ENCODE results near the gene KCNT2.
A peak's percentile ranks its signal among the peaks of the same experiment; 100 is the strongest.

Gene KCNT2

DNA sequence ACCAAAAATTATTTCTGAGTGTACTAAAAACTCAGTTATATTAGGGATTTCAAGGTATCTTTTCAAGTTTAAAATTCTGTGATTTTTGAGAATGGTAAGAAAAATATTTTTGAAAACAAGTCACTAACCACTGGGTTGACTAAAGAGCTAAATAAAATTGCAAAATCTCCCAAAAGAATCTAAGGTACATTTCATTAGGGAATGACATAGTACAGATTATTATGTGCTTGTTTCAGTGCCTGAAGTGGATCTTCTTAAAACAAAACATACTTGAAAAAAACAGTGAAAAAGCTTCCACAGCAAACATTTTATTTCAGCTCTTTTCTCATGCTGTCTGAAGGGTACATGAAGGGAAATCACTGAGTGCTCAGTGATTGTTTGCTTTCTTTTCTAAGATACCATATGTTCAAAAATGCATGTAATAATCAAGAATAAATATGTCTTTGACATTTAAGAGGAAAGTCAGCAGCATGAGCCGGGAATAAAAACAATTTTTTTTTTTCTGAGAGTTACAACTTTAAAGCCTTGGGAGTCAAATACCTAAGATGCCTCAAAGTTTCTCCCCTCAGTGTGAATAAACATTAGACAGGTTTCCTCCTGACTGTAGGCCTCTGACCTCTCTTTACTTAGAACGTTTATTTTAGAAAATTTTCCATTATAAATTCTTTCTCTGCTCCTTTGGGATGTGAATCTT is 200.7 kb downstream of the KCNT2 start:
- Histone ChIP-seq H3K4me3 (ENCODE audit: low read length) (no peak overlapping the region), H3K36me3 (ENCODE audit: control insufficient read depth, low read depth, low read length) (no peaks in the 10 kb centered on the region), H3K4me1 (ENCODE audit: control insufficient read depth, low read depth, low read length) (no peaks in the 10 kb centered on the region), H3K27me3 (ENCODE audit: control insufficient read depth, insufficient read depth, low read length) (no peaks in the 10 kb centered on the region), H3K9ac (ENCODE audit: low read length) (no peak overlapping the region), H3K9me3 (ENCODE audit: control insufficient read depth, low read depth, low read length) (no peaks in the 10 kb centered on the region), H3K27ac (ENCODE audit: low read length) (no peak overlapping the region)

DNA sequence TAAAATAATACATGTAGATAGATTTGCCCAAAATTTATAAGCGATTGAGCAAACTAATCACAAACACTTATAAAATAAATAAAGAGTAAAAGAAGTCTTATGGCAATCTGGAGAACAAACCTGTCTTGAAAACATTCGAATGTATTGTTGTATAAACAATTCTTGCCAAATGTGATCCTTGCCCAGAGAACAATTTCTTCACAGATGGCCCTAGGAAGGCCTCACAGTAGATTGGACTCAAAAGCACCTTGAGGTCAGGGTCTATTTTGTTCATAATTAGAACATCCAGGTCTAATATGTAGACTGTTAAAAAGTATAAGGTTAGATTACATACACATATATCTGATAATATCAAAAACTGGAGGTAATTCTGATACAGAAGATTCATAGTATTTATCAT is 202.4 kb downstream of the KCNT2 start:
- Histone ChIP-seq H3K4me3 (ENCODE audit: low read length) (no peak overlapping the region), H3K9ac (ENCODE audit: low read length) (no peak overlapping the region), H3K36me3 (ENCODE audit: control insufficient read depth, low read depth, low read length) (no peaks in the 10 kb centered on the region), H3K4me1 (ENCODE audit: control insufficient read depth, low read depth, low read length) (peaks cover 9% of the 10 kb centered on the region), H3K27me3 (ENCODE audit: control insufficient read depth, insufficient read depth, low read length) (no peaks in the 10 kb centered on the region), H3K9me3 (ENCODE audit: control insufficient read depth, low read depth, low read length) (no peaks in the 10 kb centered on the region), H3K27ac (ENCODE audit: low read length) (no peak overlapping the region)

DNA sequence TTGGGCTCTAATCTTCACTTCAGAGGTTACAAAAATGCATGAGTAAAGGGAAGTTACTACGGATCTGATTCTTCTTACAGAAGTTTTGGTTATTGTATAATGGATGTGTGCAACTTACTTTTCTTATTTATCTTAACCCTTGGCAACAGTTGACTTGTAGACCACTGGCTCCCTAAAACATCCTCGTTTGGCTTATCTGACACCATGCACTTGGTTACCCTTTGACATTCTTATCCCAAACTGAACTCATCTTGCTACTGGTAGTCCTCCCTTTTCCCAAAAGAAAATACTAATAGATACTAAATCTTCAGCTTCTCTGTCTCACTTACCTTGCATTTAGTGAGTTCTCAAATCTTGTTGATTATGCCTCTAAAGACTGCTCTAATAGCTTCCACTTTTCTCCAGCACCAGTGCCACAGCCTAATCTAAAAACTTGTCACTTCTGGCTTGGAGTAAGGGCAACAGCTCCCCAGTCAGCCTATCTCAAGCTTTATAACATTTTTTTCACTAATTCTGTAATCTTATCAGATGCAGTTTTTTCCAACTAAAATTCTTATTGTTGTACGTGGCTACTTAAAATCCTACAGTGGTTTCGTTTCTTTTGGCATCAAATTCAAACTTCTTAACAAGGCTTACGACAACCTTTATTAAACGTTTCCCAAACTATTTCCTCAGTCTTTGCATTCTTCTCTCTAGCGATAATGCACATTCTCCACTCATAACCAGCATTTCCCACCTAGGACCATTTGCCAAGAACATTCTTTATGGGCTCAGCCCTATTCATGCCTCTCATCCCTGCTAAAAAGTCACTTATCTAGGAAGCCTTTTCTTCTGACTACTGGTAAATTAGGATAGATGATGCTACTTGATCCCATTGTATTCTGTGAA is 204.2 kb downstream of the KCNT2 start:
- Histone ChIP-seq H3K27ac (ENCODE audit: low read length) (no peak overlapping the region), H3K36me3 (ENCODE audit: control insufficient read depth, low read depth, low read length) (no peaks in the 10 kb centered on the region), H3K9me3 (ENCODE audit: control insufficient read depth, low read depth, low read length) (no peaks in the 10 kb centered on the region), H3K4me1 (ENCODE audit: control insufficient read depth, low read depth, low read length) (peaks cover 9% of the 10 kb centered on the region), H3K4me3 (ENCODE audit: low read length) (no peak overlapping the region), H3K27me3 (ENCODE audit: control insufficient read depth, insufficient read depth, low read length) (no peaks in the 10 kb centered on the region), H3K9ac (ENCODE audit: low read length) (no peak overlapping the region)

DNA sequence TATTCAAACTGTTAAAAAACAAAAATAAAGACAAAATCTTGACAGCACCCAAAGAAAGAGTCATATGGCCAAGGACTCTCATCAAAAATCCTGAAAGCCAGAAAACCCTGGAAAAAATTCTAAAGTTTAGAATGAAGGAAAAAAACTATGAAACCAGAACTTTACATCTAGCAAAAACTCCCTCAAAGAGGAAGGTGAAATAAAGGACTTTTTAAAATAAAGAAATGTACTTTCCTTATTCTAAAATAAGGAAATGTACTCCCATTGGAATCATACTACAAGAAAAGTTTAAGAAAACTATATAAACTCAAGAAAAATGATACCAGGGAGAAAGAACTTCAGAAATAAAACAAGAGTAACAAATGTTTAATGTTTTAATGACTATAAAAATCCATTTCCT is 206.3 kb downstream of the KCNT2 start:
- Histone ChIP-seq H3K9me3 (ENCODE audit: control insufficient read depth, low read depth, low read length) (no peaks in the 10 kb centered on the region), H3K27ac (ENCODE audit: low read length) (no peak overlapping the region), H3K27me3 (ENCODE audit: control insufficient read depth, insufficient read depth, low read length) (no peaks in the 10 kb centered on the region), H3K9ac (ENCODE audit: low read length) (no peak overlapping the region), H3K4me3 (ENCODE audit: low read length) (no peak overlapping the region), H3K4me1 (ENCODE audit: control insufficient read depth, low read depth, low read length) (peaks cover 9% of the 10 kb centered on the region), H3K36me3 (ENCODE audit: control insufficient read depth, low read depth, low read length) (peaks cover 4% of the 10 kb centered on the region)

DNA sequence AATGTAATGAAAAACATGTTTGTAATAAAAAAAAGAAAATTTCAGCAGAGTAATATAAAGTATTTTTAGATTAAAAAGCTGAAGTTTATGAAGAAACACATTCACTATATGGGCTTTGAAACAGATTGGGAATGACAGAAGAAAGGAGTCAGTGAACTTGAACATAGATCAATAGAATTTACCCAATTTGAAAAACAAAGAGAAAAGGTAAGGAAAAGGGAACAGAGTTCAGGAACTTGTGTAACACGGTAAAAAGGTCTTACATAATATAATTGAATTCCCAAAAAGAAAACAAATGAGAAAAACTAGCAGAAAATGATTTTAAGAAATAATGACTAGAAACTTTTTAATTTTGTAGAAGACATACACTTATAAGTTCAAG is 206.8 kb downstream of the KCNT2 start:
- Histone ChIP-seq H3K9me3 (ENCODE audit: control insufficient read depth, low read depth, low read length) (no peaks in the 10 kb centered on the region), H3K9ac (ENCODE audit: low read length) (no peak overlapping the region), H3K27ac (ENCODE audit: low read length) (no peak overlapping the region), H3K27me3 (ENCODE audit: control insufficient read depth, insufficient read depth, low read length) (no peaks in the 10 kb centered on the region), H3K4me1 (ENCODE audit: control insufficient read depth, low read depth, low read length) (peaks cover 9% of the 10 kb centered on the region), H3K4me3 (ENCODE audit: low read length) (no peak overlapping the region), H3K36me3 (ENCODE audit: control insufficient read depth, low read depth, low read length) (peaks cover 4% of the 10 kb centered on the region)

DNA sequence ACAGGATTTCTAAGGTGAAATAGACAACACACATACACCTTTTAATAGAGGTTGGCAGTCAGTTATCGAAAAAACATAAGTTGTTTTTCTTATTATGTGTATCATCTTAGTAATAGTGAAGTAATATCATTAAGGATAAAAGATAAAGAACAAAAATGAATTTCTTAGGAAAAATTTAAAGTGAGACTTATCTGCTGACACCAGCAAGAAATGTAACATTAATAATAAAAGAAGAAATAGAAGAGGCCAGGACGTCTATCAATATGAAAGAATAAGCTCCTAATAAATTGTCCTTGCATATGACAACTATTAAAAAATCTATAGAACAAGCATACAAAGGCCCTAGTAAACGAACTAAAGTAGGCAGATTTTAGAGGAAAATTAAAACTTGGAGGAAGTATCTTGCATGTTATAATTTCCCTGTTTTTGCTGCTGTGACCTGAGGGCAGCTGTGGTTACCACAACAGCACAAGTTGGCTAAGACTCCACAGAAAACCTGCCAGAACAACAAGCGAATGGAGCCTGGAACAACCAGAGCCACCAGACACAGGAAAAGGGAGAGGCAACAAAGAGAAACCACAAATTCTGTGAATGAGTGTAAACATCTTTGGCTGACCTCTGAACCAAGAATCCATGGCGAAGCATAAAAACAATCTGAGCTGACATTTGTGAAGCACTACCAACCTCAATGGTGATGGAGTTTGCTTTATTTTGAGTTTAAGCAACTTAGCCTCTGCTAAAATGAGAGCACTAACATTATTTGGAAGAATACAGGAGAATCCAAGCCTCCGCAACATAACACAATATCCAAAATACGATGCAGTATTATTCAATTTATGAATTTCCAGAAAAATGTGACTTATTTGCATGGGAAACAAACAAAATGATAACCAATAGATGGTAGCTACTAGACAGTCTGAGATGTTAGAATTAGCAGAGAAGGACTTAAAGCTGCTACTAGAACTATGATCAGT is 207.5 kb downstream of the KCNT2 start:
- no peak overlapping the region for H3K4me3 ChIP-seq (ENCODE audit: low read length)
- no peaks in the 10 kb centered on the region for H3K9me3 ChIP-seq (ENCODE audit: control insufficient read depth, low read depth, low read length)
- H3K36me3 ChIP-seq (ENCODE audit: control insufficient read depth, low read depth, low read length) = peaks cover 4% of the 10 kb centered on the region
- H3K27me3 ChIP-seq (ENCODE audit: control insufficient read depth, insufficient read depth, low read length) = no peaks in the 10 kb centered on the region
- no peak overlapping the region for H3K27ac ChIP-seq (ENCODE audit: low read length)
- H3K9ac ChIP-seq (ENCODE audit: low read length) = no peak overlapping the region
- peaks cover 9% of the 10 kb centered on the region for H3K4me1 ChIP-seq (ENCODE audit: control insufficient read depth, low read depth, low read length)

DNA sequence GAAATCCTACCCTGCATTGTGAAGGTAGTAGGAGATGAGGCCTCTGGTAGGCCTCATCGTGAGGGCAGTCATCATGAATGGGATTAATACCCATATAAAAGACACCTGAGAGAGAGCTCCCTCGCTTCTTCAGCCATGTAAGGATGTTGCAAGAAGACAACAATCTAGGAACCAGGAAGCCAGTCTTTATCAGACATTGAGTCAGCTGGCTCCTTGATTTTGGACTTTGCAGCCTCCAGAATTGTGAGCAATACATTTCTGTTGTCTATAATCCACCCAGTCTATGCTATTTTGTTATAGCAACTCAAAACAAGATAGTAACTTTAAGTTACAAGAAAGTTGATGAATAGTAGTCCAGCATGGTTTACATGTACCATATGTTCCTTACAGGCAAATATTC is 208.5 kb downstream of the KCNT2 start:
- Histone ChIP-seq H3K27ac (ENCODE audit: low read length) (no peak overlapping the region), H3K36me3 (ENCODE audit: control insufficient read depth, low read depth, low read length) (peaks cover 4% of the 10 kb centered on the region), H3K9me3 (ENCODE audit: control insufficient read depth, low read depth, low read length) (no peaks in the 10 kb centered on the region), H3K4me1 (ENCODE audit: control insufficient read depth, low read depth, low read length) (peaks cover 9% of the 10 kb centered on the region), H3K9ac (ENCODE audit: low read length) (no peak overlapping the region), H3K27me3 (ENCODE audit: control insufficient read depth, insufficient read depth, low read length) (no peaks in the 10 kb centered on the region), H3K4me3 (ENCODE audit: low read length) (no peak overlapping the region)

DNA sequence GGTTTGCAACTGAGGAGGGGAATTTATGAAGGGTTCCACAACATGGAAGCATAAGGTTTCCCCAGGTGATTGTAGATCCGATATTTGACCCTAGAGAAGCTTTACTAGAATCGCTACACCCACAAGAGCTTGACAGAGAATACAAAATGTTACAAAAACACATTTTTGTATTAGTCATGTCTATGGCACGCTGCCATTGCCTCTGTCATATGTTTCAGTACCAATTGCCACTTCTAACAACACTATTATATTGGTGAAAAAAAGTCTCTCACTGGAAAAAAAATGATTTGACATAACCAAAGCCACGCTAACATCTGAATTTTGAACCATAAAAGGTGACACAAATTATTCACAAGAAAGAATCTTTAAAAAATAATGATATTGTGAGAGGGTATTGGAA is 214.5 kb downstream of the KCNT2 start:
- Histone ChIP-seq H3K27me3 (ENCODE audit: control insufficient read depth, insufficient read depth, low read length) (no peaks in the 10 kb centered on the region), H3K9ac (ENCODE audit: low read length) (no peak overlapping the region), H3K4me3 (ENCODE audit: low read length) (no peak overlapping the region), H3K36me3 (ENCODE audit: control insufficient read depth, low read depth, low read length) (peaks cover 4% of the 10 kb centered on the region), H3K9me3 (ENCODE audit: control insufficient read depth, low read depth, low read length) (no peaks in the 10 kb centered on the region), H3K4me1 (ENCODE audit: control insufficient read depth, low read depth, low read length) (no peaks in the 10 kb centered on the region), H3K27ac (ENCODE audit: low read length) (no peak overlapping the region)

DNA sequence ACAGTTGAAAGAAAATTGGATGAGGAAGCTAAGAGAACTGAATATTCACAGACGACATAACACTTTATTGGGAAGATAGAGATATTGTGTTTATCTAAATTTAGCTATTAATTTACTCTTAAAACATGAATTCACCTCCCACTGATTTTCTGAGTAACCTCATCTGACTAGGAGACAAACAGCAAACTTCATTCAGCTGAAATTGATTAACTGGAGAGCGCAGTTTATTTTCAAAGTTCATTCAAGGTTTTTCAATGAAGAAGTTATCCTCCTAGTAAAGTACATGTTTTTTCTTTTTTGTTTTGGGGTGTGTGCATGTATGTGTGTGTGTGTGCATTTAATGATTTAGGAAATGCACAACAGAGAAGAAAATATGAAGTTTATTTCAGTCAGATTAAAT is 215.0 kb downstream of the KCNT2 start:
- Histone ChIP-seq H3K4me1 (ENCODE audit: control insufficient read depth, low read depth, low read length) (no peaks in the 10 kb centered on the region), H3K27ac (ENCODE audit: low read length) (peak overlapping the region; percentile 24), H3K9me3 (ENCODE audit: control insufficient read depth, low read depth, low read length) (no peaks in the 10 kb centered on the region), H3K9ac (ENCODE audit: low read length) (no peak overlapping the region), H3K36me3 (ENCODE audit: control insufficient read depth, low read depth, low read length) (peaks cover 4% of the 10 kb centered on the region), H3K4me3 (ENCODE audit: low read length) (no peak overlapping the region), H3K27me3 (ENCODE audit: control insufficient read depth, insufficient read depth, low read length) (no peaks in the 10 kb centered on the region)

DNA sequence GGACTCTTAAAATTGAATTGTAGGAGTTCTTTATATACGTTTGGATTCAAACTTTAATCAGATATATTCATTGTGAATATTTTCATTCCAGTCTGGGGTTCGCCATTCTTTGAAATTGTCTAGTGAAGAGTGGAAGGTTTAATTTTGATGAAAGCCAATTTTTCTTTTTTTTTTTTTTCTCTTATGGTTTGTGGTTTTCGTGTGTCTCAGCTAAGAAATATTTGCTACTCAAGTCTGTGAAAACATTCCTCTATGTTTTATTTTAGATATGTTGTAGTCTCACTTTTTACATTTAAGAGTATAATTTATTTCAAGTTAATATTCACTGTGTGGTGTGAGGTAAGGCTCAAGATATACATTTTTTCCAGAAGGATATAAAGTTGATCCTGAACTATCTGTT is 220.5 kb downstream of the KCNT2 start:
- H3K27me3 ChIP-seq (ENCODE audit: control insufficient read depth, insufficient read depth, low read length) = no peaks in the 10 kb centered on the region
- no peak overlapping the region for H3K4me3 ChIP-seq (ENCODE audit: low read length)
- no peaks in the 10 kb centered on the region for H3K9me3 ChIP-seq (ENCODE audit: control insufficient read depth, low read depth, low read length)
- H3K36me3 ChIP-seq (ENCODE audit: control insufficient read depth, low read depth, low read length) = no peaks in the 10 kb centered on the region
- H3K27ac ChIP-seq (ENCODE audit: low read length) = no peak overlapping the region
- H3K9ac ChIP-seq (ENCODE audit: low read length) = no peak overlapping the region
- no peaks in the 10 kb centered on the region for H3K4me1 ChIP-seq (ENCODE audit: control insufficient read depth, low read depth, low read length)

DNA sequence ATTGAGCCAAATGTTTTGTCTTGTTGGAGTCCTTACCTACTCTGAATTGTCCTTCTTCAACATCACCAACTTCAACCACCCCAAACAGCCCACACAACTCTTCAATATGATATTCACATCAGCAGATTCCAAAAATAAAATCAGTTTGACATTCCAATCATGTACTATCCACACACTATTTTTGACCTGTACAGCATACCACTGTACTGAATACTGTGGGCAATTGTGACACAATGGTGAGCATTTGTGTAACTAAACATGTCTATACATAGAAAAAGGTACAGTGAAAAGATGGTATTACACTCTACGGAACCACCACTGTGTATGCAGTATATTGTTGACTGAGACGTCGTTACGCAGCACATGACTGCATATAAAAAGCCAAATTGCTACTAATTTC is 223.1 kb downstream of the KCNT2 start:
- no peaks in the 10 kb centered on the region for H3K27me3 ChIP-seq (ENCODE audit: control insufficient read depth, insufficient read depth, low read length)
- no peaks in the 10 kb centered on the region for H3K36me3 ChIP-seq (ENCODE audit: control insufficient read depth, low read depth, low read length)
- no peaks in the 10 kb centered on the region for H3K9me3 ChIP-seq (ENCODE audit: control insufficient read depth, low read depth, low read length)
- H3K4me1 ChIP-seq (ENCODE audit: control insufficient read depth, low read depth, low read length) = no peaks in the 10 kb centered on the region
- H3K27ac ChIP-seq (ENCODE audit: low read length) = no peak overlapping the region
- H3K9ac ChIP-seq (ENCODE audit: low read length) = no peak overlapping the region
- no peak overlapping the region for H3K4me3 ChIP-seq (ENCODE audit: low read length)
